NT2/D1 (cell line): ENCODE results near the gene SLCO2B1.

Source experiments
- SUZ12 ChIP-seq: IDR thresholded peaks from 2 replicates; pipeline ENCODE4 v1.6.1; 2011; ENCODE audit not compliant: insufficient read length, insufficient read depth; ENCODE audit errors: extremely low read depth
- YY1 ChIP-seq: IDR thresholded peaks from 2 replicates; pipeline ENCODE4 v1.6.1; 2011; ENCODE audit not compliant: insufficient read length, insufficient read depth
- ZNF274 ChIP-seq: IDR thresholded peaks from 2 replicates; pipeline ENCODE4 v1.6.1; 2011; ENCODE audit warnings: mild to moderate bottlenecking, low read depth, low read length

DNA sequence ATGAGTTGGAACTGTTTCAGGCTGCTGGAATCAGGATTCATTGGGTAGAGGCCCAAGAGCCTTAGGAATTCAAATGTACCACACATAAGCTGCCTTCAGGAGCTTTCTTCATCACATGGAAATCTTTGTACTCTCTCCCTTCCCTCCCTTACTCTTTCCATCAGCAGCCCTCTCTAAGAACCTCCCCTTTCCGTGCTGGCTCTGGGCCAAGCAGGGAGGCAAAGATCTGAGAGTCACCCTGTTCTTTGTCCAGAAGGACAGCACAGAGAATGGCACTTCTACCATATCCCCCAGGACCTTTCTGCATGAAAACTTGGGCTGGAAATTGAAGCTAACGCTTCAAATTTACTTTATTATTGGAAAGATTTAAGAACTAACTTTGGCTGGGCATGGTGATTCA lies 69.0 kb downstream of the SLCO2B1 start:
- TF ChIP-seq ZNF274 = no peak
- no peak for TF ChIP-seq SUZ12
- no peak for TF ChIP-seq YY1
